Uterus (tissue), 2 donors: ENCODE results near the gene PRAMEF1.

Experiments
- POLR2A ChIP-seq, 2 donors: fragments of 450-650 bp; IDR thresholded peaks; one replicate each; pipeline ENCODE4 v1.6.1; 2016; ENCODE audit warnings: antibody characterized with exemption in 2 of 2, mild to moderate bottlenecking in 1 of 2, moderate library complexity in 1 of 2
- TF ChIP-seq, protein P1 (sequence below), 4 experiments: fragments of 200-600 bp in 2 of 4; fragments of 450-650 bp in 2 of 4; sonication (generic) in 2 of 4; IDR thresholded peaks; one replicate each; pipeline ENCODE4 v1.5.1; 2016 to 2019; ENCODE audit warnings: antibody characterized with exemption in 4 of 4, mild to moderate bottlenecking in 2 of 4, moderate library complexity in 1 of 4

- TF ChIP-seq, protein P1, sequence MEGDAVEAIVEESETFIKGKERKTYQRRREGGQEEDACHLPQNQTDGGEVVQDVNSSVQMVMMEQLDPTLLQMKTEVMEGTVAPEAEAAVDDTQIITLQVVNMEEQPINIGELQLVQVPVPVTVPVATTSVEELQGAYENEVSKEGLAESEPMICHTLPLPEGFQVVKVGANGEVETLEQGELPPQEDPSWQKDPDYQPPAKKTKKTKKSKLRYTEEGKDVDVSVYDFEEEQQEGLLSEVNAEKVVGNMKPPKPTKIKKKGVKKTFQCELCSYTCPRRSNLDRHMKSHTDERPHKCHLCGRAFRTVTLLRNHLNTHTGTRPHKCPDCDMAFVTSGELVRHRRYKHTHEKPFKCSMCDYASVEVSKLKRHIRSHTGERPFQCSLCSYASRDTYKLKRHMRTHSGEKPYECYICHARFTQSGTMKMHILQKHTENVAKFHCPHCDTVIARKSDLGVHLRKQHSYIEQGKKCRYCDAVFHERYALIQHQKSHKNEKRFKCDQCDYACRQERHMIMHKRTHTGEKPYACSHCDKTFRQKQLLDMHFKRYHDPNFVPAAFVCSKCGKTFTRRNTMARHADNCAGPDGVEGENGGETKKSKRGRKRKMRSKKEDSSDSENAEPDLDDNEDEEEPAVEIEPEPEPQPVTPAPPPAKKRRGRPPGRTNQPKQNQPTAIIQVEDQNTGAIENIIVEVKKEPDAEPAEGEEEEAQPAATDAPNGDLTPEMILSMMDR (IDR thresholded peaks at IDR 0.05): no peak
- TF ChIP-seq POLR2A (IDR thresholded peaks at IDR 0.05): no peak
Measured at GRCh38 chr1:12774801-12775345, 16.3 kb upstream of the PRAMEF1 start.
